CD4-positive, alpha-beta memory T cell (primary cell): Measurements from ENCODE around the gene BAIAP3. TPM values are rescaled to one million over a fixed set of nuclear protein-coding genes. Genes with fewer than 3 reads are reported as not detected.
A peak's percentile ranks its signal among the peaks of the same experiment; 100 is the strongest.

Source experiments
- CTCF ChIA-PET: fragments of 350-600 bp; sonication (Branson Sonifier 250); formaldehyde crosslinking; loops from one replicate; lab custom pipeline; 2021; ENCODE audit warnings: inconsistent platforms; ENCODE audit not compliant: partially characterized antibody; lab: Charles Lee
- POLR2A ChIA-PET: fragments of 350-600 bp; sonication (Branson Sonifier 250); formaldehyde crosslinking; loops from one replicate; lab custom pipeline; 2021; ENCODE audit not compliant: partially characterized antibody; lab: Charles Lee
- DNase-seq, 5 donors: peaks; one replicate each; pipeline versions ENCODE4 v3.0.0 to v3.0.0-alpha.2; 2020 to 2022; ENCODE audit warnings: mixed read lengths in 1 of 5
- H3K27ac ChIP-seq: one replicate; pipeline ENCODE4 v1.7.0; 2013; ENCODE audit warnings: low read depth, low read length
- H3K27me3 ChIP-seq: 2 replicates; pipeline ENCODE4 v1.7.0; 2013; ENCODE audit warnings: mild to moderate bottlenecking, low read length, moderate library complexity; ENCODE audit not compliant: insufficient read depth
- H3K36me3 ChIP-seq: 2 replicates; pipeline ENCODE4 v1.7.0; 2013; ENCODE audit warnings: mild to moderate bottlenecking, low read length, moderate library complexity; ENCODE audit not compliant: insufficient read depth
- H3K4me1 ChIP-seq: 2 replicates; pipeline ENCODE4 v1.7.0; 2013; ENCODE audit warnings: mild to moderate bottlenecking, low read length, moderate library complexity; ENCODE audit not compliant: insufficient read depth
- H3K4me3 ChIP-seq, 2 donors: one replicate each; pipeline ENCODE4 v1.7.0; 2013; ENCODE audit warnings: low read length in 2 of 2, mild to moderate bottlenecking in 1 of 2
- H3K9me3 ChIP-seq, 2 donors: one replicate each; pipeline ENCODE4 v1.7.0; 2013; ENCODE audit warnings: low read length in 2 of 2, control low read depth in 1 of 2; ENCODE audit not compliant: control insufficient read depth in 1 of 2
- H3K27ac Mint-ChIP-seq, 7 donors: one replicate each; pipeline ENCODE4 v1.8.0; 2020 to 2021; ENCODE audit warnings: mixed read lengths in 7 of 7, mild to moderate bottlenecking in 6 of 7, inconsistent platforms in 3 of 7, moderate library complexity in 3 of 7
- H3K27me3 Mint-ChIP-seq, 2 donors: one replicate each; pipeline ENCODE4 v1.8.0; 2020 to 2021; ENCODE audit warnings: mixed read lengths in 2 of 2
- H3K36me3 Mint-ChIP-seq, 2 donors: one replicate each; pipeline ENCODE4 v1.8.0; 2020 to 2021; ENCODE audit warnings: mixed read lengths in 2 of 2, inconsistent platforms in 1 of 2, mild to moderate bottlenecking in 1 of 2
- H3K4me1 Mint-ChIP-seq, 4 donors: one replicate each; pipeline ENCODE4 v1.8.0; 2020 to 2021; ENCODE audit warnings: mixed read lengths in 4 of 4, mild to moderate bottlenecking in 1 of 4
- H3K4me3 Mint-ChIP-seq, 8 donors: one replicate each; pipeline ENCODE4 v1.8.0; 2020 to 2021; ENCODE audit warnings: mixed read lengths in 8 of 8, mild to moderate bottlenecking in 7 of 8, moderate library complexity in 6 of 8, inconsistent platforms in 3 of 8
- H3K9me3 Mint-ChIP-seq, 8 donors: one replicate each; pipeline ENCODE4 v1.8.0; 2020 to 2021; ENCODE audit warnings: mixed read lengths in 8 of 8, mild to moderate bottlenecking in 5 of 8, inconsistent platforms in 3 of 8, moderate library complexity in 1 of 8
- intact Hi-C: fragments of 100-400 bp; cut with micrococcal nuclease; formaldehyde crosslinking; loops from one replicate; pipeline ENCODE4 v1.15.1; 2023
- polyA plus RNA-seq, 2 donors: library from polyadenylated mRNA; unstranded; fragments of 300-500 nt; fragmentation: Illumina TruSeq; gene quantifications; one replicate each; pipeline ENCODE4 v1.2.3, GENCODE V29; 2021
- total RNA-seq, 2 experiments: library from RNA; stranded (reverse); gene quantifications; one replicate each; pipeline ENCODE4 v1.2.3, GENCODE V29; 2021

The BAIAP3 gene, protein sequence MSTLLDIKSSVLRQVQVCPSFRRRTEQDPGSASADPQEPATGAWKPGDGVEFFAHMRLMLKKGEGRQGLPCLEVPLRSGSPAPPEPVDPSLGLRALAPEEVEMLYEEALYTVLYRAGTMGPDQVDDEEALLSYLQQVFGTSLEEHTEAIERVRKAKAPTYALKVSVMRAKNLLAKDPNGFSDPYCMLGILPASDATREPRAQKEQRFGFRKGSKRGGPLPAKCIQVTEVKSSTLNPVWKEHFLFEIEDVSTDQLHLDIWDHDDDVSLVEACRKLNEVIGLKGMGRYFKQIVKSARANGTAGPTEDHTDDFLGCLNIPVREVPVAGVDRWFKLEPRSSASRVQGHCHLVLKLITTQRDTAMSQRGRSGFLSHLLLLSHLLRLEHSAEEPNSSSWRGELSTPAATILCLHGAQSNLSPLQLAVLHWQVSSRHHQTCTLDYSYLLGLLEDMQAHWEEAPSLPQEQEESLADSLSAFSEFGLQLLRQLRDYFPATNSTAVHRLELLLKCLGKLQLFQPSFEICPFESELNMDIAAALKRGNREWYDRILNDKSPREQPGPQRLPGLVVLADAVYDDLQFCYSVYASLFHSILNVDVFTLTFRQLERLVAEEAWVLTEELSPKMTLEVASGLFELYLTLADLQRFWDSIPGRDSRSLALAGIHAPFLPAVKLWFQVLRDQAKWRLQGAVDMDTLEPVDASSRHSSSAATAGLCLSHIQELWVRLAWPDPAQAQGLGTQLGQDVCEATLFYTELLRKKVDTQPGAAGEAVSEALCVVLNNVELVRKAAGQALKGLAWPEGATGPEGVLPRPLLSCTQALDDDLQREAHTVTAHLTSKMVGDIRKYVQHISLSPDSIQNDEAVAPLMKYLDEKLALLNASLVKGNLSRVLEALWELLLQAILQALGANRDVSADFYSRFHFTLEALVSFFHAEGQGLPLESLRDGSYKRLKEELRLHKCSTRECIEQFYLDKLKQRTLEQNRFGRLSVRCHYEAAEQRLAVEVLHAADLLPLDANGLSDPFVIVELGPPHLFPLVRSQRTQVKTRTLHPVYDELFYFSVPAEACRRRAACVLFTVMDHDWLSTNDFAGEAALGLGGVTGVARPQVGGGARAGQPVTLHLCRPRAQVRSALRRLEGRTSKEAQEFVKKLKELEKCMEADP
- 10 to 100 TPM; 18.3 to 19.7 TPM for total RNA-seq
- polyA plus RNA-seq: 1 to 10 TPM; 1.0 to 6.7 TPM

DNA sequence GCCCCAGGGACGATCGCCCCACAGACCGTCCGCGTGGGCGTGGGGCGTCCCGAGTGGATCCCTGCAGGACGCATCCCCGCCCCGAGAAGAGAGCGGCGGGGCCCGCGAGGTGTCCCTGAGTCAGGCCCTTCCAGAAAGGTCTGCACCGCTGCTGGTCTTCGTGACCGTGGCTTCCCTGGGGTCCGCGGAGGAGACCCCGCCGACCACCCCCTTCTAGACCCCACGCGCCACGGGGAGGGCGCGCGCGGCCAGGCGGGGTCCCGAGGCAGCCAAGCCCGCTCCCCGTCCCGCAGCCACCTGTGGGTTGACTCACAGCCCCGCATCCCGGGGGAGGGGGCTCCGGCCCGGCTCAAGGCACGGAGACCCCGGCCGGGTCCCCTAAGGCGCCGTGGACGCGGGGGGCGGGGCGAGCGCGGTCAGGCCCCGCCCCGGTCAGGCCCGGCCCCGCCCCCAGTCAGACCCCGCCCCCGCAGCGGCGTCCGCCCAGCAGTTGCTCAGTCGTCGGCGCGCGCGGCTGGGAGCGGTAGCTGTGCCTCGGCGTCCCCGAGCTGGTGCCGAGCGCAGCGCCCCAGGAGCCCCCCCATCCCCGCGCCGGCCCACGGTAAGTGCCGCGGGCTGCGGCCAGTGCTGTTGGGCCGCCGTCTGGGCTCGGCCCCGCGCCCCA lies at the start of gene BAIAP3:
TSS of gene BAIAP3 (plus strand) at position 497 of the 664 bp plus-strand sequence. CDS start 4,905 bp downstream, outside the sequence.
- Histone ChIP-seq H3K4me3 (peak within 1 kb of the TSS in 1 of 2 donors; percentile 24), H3K27ac (no peak within 1 kb of the TSS), H3K27me3 (peaks cover 17% of the 10 kb centered on the region), H3K9me3 (no peaks in the 10 kb centered on the region), H3K4me1 (peaks cover 33% of the 10 kb centered on the region), H3K36me3 (no peaks in the 10 kb centered on the region)
- Mint-ChIP-seq H3K4me1 (peaks cover 7 to 26% (median 16%) of the 10 kb centered on the region in 4 donors), H3K4me3 (peak within 1 kb of the TSS; percentile 74 to 90 (median 82)), H3K27me3 (peaks cover 3 to 6% of the 10 kb centered on the region in 2 donors), H3K9me3 (peaks cover 0 to 1% (median 0%) of the 10 kb centered on the region in 8 donors), H3K27ac (peak within 1 kb of the TSS in 6 of 7 donors; percentile 19 to 72 (median 60)), H3K36me3 (no peaks in the 10 kb centered on the region)
- DNase-seq: peak in 4 of 5 donors; percentile 39 to 50 (median 42)
- intact Hi-C loops: loop anchor here (1.0 kb wide), 1 partner anchor 10 kb away; no protein-coding TSS in a partner anchor
- ChIA-PET CTCF (interaction anchor here (0.6 to 1.6 kb wide), 2 partner anchors 9 to 47 kb away, joined by 3 to 7 read pairs; no protein-coding TSS in a partner anchor), POLR2A (interaction anchor here (0.8 to 2.0 kb wide), 3 partner anchors 9 to 24 kb away, joined by 3 to 16 read pairs (median 6); partner anchors contain the start of gene UBE2I)

DNA sequence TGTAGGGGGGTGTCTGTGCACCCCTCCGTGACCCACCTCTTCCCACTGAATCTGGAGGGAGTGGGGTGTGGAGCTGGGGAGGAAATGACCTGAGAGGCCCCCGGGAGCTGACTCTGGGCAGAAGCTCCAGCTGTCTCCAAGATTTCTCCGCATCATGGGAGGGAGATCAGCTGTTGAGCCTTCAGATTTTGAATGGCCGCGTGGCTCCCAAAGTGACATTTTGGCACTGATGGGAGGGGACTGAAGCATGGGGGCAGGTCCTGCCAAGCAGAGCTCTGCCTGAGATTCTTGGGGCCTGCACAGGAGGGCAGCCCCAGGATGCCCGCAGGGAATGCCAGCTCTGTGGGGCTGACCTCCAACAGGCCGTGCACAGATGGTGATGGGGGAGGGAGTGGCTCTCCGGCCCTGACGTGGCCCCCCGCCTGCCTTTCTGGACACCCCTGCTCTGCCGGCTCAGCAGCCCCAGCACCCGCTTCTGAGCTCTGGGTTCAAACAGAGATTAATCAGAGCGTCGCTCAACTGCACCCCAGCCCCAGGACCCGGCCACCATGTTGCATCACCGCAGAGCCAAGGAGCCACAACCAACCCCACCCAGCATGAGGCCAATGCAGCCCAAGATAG lies 49.3 kb upstream of the BAIAP3 start:
- intact Hi-C loops: no loop called here
- Mint-ChIP-seq H3K36me3 (no peaks in the 10 kb centered on the region), H3K4me3 (no peak overlapping the region), H3K27ac (no peak overlapping the region), H3K9me3 (no peaks in the 10 kb centered on the region), H3K4me1 (peaks cover 0 to under 1% (median 0%) of the 10 kb centered on the region in 4 donors), H3K27me3 (peaks cover 9 to 13% of the 10 kb centered on the region in 2 donors)
- Histone ChIP-seq H3K9me3 (no peaks in the 10 kb centered on the region), H3K27ac (no peak overlapping the region), H3K4me1 (no peaks in the 10 kb centered on the region), H3K27me3 (no peaks in the 10 kb centered on the region), H3K36me3 (no peaks in the 10 kb centered on the region), H3K4me3 (no peak overlapping the region)
- no peak for DNase-seq
- POLR2A ChIA-PET: no interaction called here
- CTCF ChIA-PET: no interaction called here

DNA sequence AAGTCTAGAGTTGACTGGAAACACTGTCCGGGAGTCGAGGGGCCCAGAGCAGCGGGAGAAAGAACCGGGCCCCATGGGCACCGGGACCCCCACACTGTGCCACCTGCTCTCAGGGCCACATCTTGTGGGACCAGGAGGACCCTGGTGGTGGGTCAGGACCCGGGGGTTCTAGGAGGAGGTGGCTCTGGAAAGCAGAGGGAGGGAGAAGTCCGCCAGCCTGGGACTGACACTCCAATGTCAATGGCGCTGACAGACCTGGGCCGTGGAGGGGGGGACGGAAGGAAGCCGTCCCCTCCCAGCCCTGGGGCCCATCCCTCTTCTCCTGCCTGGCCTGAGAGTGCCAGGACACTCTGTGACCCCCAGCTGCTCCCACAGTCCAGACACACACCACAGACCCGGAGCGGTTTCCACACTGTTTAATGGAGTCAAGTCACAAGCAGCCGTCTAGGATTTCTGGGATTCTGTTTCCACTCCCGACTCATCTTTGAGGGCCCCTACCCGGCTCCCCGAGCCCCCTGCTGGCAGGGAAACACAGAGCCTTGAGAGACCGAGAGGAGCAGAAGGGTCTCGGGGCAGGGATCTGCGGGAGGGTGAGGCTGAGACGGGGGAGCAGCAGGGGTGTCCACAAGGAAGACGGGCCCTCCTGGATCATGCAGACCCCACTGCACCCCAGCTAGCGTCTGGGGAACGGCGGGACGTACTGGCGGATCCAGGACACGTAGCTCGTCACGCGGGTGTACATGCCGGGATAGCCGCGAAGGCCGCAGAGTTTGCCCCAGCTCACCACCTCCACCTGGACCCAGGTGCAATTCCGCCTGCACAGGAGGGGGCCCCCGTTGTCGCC lies 47.6 kb upstream of the BAIAP3 start:
- H3K4me3 Mint-ChIP-seq: no peak overlapping the region
- no peaks in the 10 kb centered on the region for H3K36me3 Mint-ChIP-seq
- peaks cover 0 to 1% (median 0%) of the 10 kb centered on the region in 4 donors for H3K4me1 Mint-ChIP-seq
- POLR2A ChIA-PET: no interaction called here
- no peak overlapping the region for H3K27ac ChIP-seq
- no peaks in the 10 kb centered on the region for H3K36me3 ChIP-seq
- H3K9me3 ChIP-seq: no peaks in the 10 kb centered on the region
- H3K27me3 Mint-ChIP-seq: peaks cover 14 to 18% of the 10 kb centered on the region in 2 donors
- CTCF ChIA-PET: no interaction called here
- no peak overlapping the region for H3K27ac Mint-ChIP-seq
- H3K4me1 ChIP-seq: no peaks in the 10 kb centered on the region
- H3K9me3 Mint-ChIP-seq: no peaks in the 10 kb centered on the region
- DNase-seq: no peak
- H3K27me3 ChIP-seq: peaks cover 10% of the 10 kb centered on the region
- intact Hi-C loops: no loop called here
- no peak overlapping the region for H3K4me3 ChIP-seq

DNA sequence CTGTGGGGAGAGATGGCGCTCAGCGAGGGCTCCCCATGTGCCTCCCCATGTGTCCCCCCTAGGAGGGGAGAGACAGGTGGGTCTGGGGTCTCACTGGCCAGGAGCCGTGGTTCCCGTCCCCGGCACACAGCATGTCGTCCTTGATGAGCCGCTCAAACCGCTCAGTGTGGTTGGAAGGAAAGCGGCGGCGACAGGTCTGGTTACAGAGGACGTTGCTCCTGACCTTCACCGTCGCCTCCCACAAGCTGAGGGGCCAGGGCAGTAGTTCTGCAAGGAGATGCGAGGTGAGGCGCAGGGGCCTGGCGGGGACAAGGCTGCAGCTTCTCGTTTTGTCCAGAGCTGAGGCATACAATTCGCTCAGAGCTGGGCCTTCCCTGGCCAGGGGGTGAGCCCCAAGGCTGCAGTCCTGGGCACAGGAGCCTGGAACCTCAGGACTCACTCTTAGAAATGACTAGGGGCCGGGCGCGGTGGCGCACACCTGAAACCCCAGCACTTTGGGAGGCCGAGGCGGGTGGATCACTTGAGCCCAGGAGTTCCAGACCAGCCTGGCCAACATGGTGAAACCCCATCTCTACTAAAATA lies 46.8 kb upstream of the BAIAP3 start:
- H3K36me3 ChIP-seq: no peaks in the 10 kb centered on the region
- DNase-seq: no peak
- no peak overlapping the region for H3K27ac ChIP-seq
- H3K27me3 ChIP-seq: peaks cover 10% of the 10 kb centered on the region
- H3K4me3 ChIP-seq: no peak overlapping the region
- ChIA-PET POLR2A (no interaction called here), CTCF (no interaction called here)
- Mint-ChIP-seq H3K27ac (no peak overlapping the region), H3K9me3 (no peaks in the 10 kb centered on the region), H3K27me3 (peaks cover 19 to 22% of the 10 kb centered on the region in 2 donors), H3K36me3 (no peaks in the 10 kb centered on the region), H3K4me3 (no peak overlapping the region), H3K4me1 (peaks cover 0 to 1% (median 0%) of the 10 kb centered on the region in 4 donors)
- H3K9me3 ChIP-seq: no peaks in the 10 kb centered on the region
- no peaks in the 10 kb centered on the region for H3K4me1 ChIP-seq
- intact Hi-C loops: no loop called here

DNA sequence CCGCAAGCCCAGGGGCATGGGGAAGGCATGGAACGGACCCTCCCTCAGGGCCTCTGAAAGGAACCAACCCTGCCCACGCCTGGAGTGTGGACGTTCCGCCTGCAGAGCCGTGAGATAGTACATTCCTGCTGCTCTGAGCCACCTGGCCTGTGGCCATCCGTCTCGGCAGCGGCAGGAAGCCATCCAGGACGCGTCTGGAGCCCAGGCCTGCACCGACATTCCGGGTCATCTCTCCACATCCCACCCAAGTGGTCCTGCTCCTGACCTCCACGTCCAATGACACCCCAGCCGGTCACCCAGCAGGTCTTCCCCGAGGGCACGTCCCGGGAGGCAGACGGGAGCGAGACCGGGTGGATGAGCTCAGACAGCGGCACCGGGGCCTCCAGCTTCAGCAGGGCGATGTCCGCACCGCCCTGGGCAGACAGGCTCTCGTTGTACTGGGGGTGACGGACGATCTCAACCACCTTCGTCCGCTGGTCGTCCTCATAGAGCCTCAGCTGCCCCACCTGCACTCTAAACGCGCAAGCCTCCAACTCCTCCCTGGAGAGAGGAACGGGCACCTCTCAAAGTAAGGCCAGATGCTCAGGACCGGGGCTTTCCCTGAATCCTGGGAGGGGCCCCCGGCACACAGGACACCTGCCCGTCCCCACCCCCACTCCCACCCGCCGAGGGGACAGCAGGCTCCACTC lies 45.3 kb upstream of the BAIAP3 start:
- Histone ChIP-seq H3K4me1 (no peaks in the 10 kb centered on the region), H3K27ac (no peak overlapping the region), H3K4me3 (no peak overlapping the region), H3K9me3 (no peaks in the 10 kb centered on the region), H3K36me3 (no peaks in the 10 kb centered on the region), H3K27me3 (peaks cover 11% of the 10 kb centered on the region)
- ChIA-PET CTCF (no interaction called here), POLR2A (no interaction called here)
- intact Hi-C loops: no loop called here
- Mint-ChIP-seq H3K27ac (no peak overlapping the region), H3K4me1 (peaks cover 0 to 1% (median 0%) of the 10 kb centered on the region in 4 donors), H3K36me3 (no peaks in the 10 kb centered on the region), H3K9me3 (no peaks in the 10 kb centered on the region), H3K27me3 (peaks cover 25 to 26% of the 10 kb centered on the region in 2 donors), H3K4me3 (no peak overlapping the region)
- DNase-seq: no peak
